Astrocyte (in vitro differentiated cells and primary cell): Measurements from ENCODE around the gene ENG. TPM values are rescaled to one million over a fixed set of nuclear protein-coding genes. Genes with fewer than 3 reads are reported as not detected.

Source experiments
- DNase-seq: peaks from one replicate; pipeline ENCODE4 v3.0.0-alpha.2; 2010; ENCODE audit warnings: low read depth
- FAIRE-seq: peaks from 2 replicates; lab custom pipeline; 2011; peaks lifted over from hg19 to GRCh38; lab: Jason Lieb, UNC
- H2AFZ ChIP-seq: 2 replicates; pipeline ENCODE4 v1.6.0; 2012; ENCODE audit warnings: low read depth, low read length, inconsistent platforms
- H3K27ac ChIP-seq: 2 replicates; pipeline ENCODE4 v1.5.1; 2011; ENCODE audit warnings: low read depth, low read length, inconsistent platforms
- H3K27me3 ChIP-seq: 2 replicates; pipeline ENCODE4 v1.6.0; 2011; ENCODE audit warnings: low read length, inconsistent platforms; ENCODE audit not compliant: insufficient read depth
- H3K36me3 ChIP-seq: 2 replicates; pipeline ENCODE4 v1.5.1; 2011; ENCODE audit warnings: low read length, inconsistent platforms; ENCODE audit not compliant: insufficient read depth
- H3K4me1 ChIP-seq: 2 replicates; pipeline ENCODE4 v1.5.1; 2011; ENCODE audit warnings: low read length, inconsistent platforms; ENCODE audit not compliant: insufficient read depth
- H3K4me2 ChIP-seq: 2 replicates; pipeline ENCODE4 v1.6.0; 2012; ENCODE audit warnings: low read length, inconsistent platforms
- H3K4me3 ChIP-seq: 2 replicates; pipeline ENCODE4 v1.5.1; 2011; ENCODE audit warnings: low read depth, mild to moderate bottlenecking, low read length, inconsistent platforms; ENCODE audit not compliant: insufficient read depth
- H3K79me2 ChIP-seq: 2 replicates; pipeline ENCODE4 v1.6.0; 2012; ENCODE audit warnings: mild to moderate bottlenecking, low read length, inconsistent platforms; ENCODE audit not compliant: insufficient read depth
- H3K9ac ChIP-seq: 2 replicates; pipeline ENCODE4 v1.6.0; 2012; ENCODE audit warnings: mild to moderate bottlenecking, low read length, inconsistent platforms
- H3K9me3 ChIP-seq: 2 replicates; pipeline ENCODE4 v1.5.1; 2012; ENCODE audit warnings: low read depth, mild to moderate bottlenecking, low read length, inconsistent platforms; ENCODE audit not compliant: insufficient read depth
- H4K20me1 ChIP-seq: 2 replicates; pipeline ENCODE4 v1.6.0; 2012; ENCODE audit warnings: low read length, inconsistent platforms; ENCODE audit not compliant: insufficient read depth
- H3K27ac Mint-ChIP-seq: one replicate; pipeline ENCODE4 v1.8.0; 2021; ENCODE audit warnings: mild to moderate bottlenecking, mixed read lengths; ENCODE audit not compliant: unreplicated experiment
- H3K27me3 Mint-ChIP-seq: one replicate; pipeline ENCODE4 v1.8.0; 2021; ENCODE audit warnings: low read depth, mixed read lengths; ENCODE audit not compliant: unreplicated experiment
- H3K36me3 Mint-ChIP-seq: one replicate; pipeline ENCODE4 v1.8.0; 2021; ENCODE audit warnings: low read depth, mixed read lengths; ENCODE audit not compliant: unreplicated experiment
- H3K4me1 Mint-ChIP-seq: one replicate; pipeline ENCODE4 v1.8.0; 2021; ENCODE audit warnings: low read depth, mixed read lengths; ENCODE audit not compliant: unreplicated experiment
- H3K4me3 Mint-ChIP-seq: one replicate; pipeline ENCODE4 v1.8.0; 2021; ENCODE audit warnings: mild to moderate bottlenecking, moderate library complexity, mixed read lengths; ENCODE audit not compliant: unreplicated experiment
- H3K9me3 Mint-ChIP-seq: one replicate; pipeline ENCODE4 v1.8.0; 2021; ENCODE audit warnings: mild to moderate bottlenecking, mixed read lengths; ENCODE audit not compliant: unreplicated experiment
- EZH2 ChIP-seq: IDR thresholded peaks from 2 replicates; pipeline ENCODE4 v1.6.1; 2012; ENCODE audit warnings: mild to moderate bottlenecking, low read length, inconsistent platforms; ENCODE audit not compliant: insufficient read depth
- total RNA-seq: library from RNA; stranded (reverse); gene quantifications from 2 replicates; pipeline ENCODE4 v1.2.1, GENCODE V29; 2021
- TF ChIP-seq, protein P1 (sequence below): IDR thresholded peaks from 2 replicates; pipeline ENCODE4 v1.5.1; 2011; ENCODE audit warnings: low read depth, mild to moderate bottlenecking, inconsistent platforms, low read length, moderate library complexity; ENCODE audit not compliant: insufficient read depth

Gene ENG
- total RNA-seq, 1 donor from 2014 or later = 1.2 TPM

- Histone ChIP-seq H3K36me3 (no peaks in the 10 kb centered on the region), H3K4me3 (no peak within 1 kb of the TSS), H4K20me1 (no peaks in the 10 kb centered on the region), H3K9me3 (no peaks in the 10 kb centered on the region), H3K4me1 (no peaks in the 10 kb centered on the region), H3K9ac (no peak within 1 kb of the TSS), H2AFZ (no peak within 1 kb of the TSS), H3K79me2 (no peaks in the 10 kb centered on the region), H3K27me3 (no peaks in the 10 kb centered on the region), H3K27ac (no peak within 1 kb of the TSS), H3K4me2 (no peak within 1 kb of the TSS)
- no peak within 1 kb of the TSS for H3K4me3 Mint-ChIP-seq
- peaks cover 9% of the 10 kb centered on the region for H3K27me3 Mint-ChIP-seq
- no peaks in the 10 kb centered on the region for H3K9me3 Mint-ChIP-seq
- H3K36me3 Mint-ChIP-seq = no peaks in the 10 kb centered on the region
- no peaks in the 10 kb centered on the region for H3K4me1 Mint-ChIP-seq
- DNase-seq (no peak), FAIRE-seq (no peak)
- H3K27ac Mint-ChIP-seq = no peak within 1 kb of the TSS
- no peak for TF ChIP-seq EZH2
- TF ChIP-seq, protein P1, sequence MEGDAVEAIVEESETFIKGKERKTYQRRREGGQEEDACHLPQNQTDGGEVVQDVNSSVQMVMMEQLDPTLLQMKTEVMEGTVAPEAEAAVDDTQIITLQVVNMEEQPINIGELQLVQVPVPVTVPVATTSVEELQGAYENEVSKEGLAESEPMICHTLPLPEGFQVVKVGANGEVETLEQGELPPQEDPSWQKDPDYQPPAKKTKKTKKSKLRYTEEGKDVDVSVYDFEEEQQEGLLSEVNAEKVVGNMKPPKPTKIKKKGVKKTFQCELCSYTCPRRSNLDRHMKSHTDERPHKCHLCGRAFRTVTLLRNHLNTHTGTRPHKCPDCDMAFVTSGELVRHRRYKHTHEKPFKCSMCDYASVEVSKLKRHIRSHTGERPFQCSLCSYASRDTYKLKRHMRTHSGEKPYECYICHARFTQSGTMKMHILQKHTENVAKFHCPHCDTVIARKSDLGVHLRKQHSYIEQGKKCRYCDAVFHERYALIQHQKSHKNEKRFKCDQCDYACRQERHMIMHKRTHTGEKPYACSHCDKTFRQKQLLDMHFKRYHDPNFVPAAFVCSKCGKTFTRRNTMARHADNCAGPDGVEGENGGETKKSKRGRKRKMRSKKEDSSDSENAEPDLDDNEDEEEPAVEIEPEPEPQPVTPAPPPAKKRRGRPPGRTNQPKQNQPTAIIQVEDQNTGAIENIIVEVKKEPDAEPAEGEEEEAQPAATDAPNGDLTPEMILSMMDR = no peak
These were observed 76.0 kb downstream of the ENG start, which contains the start of gene SH2D3C for GRCh38 chr9:127778280-127779135. Gene SH2D3C, minus strand, starts transcription at chr9:127778666. Its CDS starts 39 bp downstream, at chr9:127778627.

GRCh38 chr9:127777368-127777980 lies 77.0 kb downstream of the ENG start:
- no peaks in the 10 kb centered on the region for H3K9me3 Mint-ChIP-seq
- FAIRE-seq (no peak), DNase-seq (no peak)
- Histone ChIP-seq H3K27ac (no peak overlapping the region), H3K4me1 (no peaks in the 10 kb centered on the region), H3K36me3 (no peaks in the 10 kb centered on the region), H3K4me2 (no peak overlapping the region), H3K27me3 (no peaks in the 10 kb centered on the region), H3K4me3 (no peak overlapping the region), H4K20me1 (no peaks in the 10 kb centered on the region), H3K9me3 (no peaks in the 10 kb centered on the region), H3K9ac (no peak overlapping the region), H2AFZ (no peak overlapping the region), H3K79me2 (no peaks in the 10 kb centered on the region)
- no peaks in the 10 kb centered on the region for H3K36me3 Mint-ChIP-seq
- H3K27ac Mint-ChIP-seq = no peak overlapping the region
- H3K4me1 Mint-ChIP-seq = no peaks in the 10 kb centered on the region
- H3K4me3 Mint-ChIP-seq = no peak overlapping the region
- H3K27me3 Mint-ChIP-seq = peaks cover 7% of the 10 kb centered on the region
- TF ChIP-seq EZH2 = no peak
- TF ChIP-seq, protein P1 = no peak
